PC-3 (cell line): ENCODE data around the gene CALN1.

Source experiments
- CTCF ChIP-seq: fragments of 300-600 bp; sonication (generic); conservative IDR thresholded peaks from 2 replicates; pipeline ENCODE4 v1.5.1; 2017; ENCODE audit warnings: antibody characterized with exemption, low read depth, mild to moderate bottlenecking, low read length
- EZH2 ChIP-seq: fragments of 300-600 bp; sonication (generic); IDR thresholded peaks from one replicate; pipeline ENCODE4 v1.6.1; 2017; ENCODE audit warnings: antibody characterized with exemption, mild to moderate bottlenecking, low read length; ENCODE audit not compliant: unreplicated experiment

GRCh38 chr7:72159911-72160310 is 252.2 kb downstream of the CALN1 start:
- TF ChIP-seq CTCF = no peak
- no peak for TF ChIP-seq EZH2
